ENCODE data around the gene PEX1.

DNA sequence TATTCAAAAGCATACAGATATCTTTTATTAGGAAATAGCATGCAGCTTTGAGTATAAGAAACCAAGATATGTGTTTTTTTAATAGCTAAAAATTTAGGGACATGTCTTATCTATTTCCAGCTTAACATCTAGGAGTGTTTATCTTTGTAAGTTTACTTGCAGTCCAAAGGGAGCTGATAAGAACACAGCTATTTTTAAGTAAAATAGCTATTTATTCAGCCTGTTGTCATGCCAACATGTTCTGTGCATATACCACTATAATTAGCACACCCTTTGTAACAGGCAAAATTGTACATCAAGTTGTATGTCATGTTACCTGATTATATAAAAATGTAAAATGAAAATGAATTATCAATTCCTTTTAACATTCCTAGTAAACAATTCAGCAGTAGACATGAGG, 32.3 kb upstream of the PEX1 start:
- TF ChIP-seq POLR2A (IDR thresholded peaks at IDR 0.05; ENCODE audit: low read depth, low read length), result no peak
- no peak for TF ChIP-seq POLR2AphosphoS5 (IDR thresholded peaks at IDR 0.05; ENCODE audit: low read depth, low read length)
- no peak for TF ChIP-seq TAF1 (IDR thresholded peaks at IDR 0.05; ENCODE audit: borderline replicate concordance, low read depth, low read length)
